HL-60/S4 (cell line): ENCODE data around the gene CRIP1.

ENCODE experiments used
- in situ Hi-C: fragments of 300-500 bp; cut with MboI; formaldehyde crosslinking; loops from 2 replicates; pipeline ENCODE4 v1.14.3; 2022; ENCODE audit warnings: low sequenced_read_pairs

CRIP1 gene

GRCh38 chr14:105480199-105480746, 6.4 kb upstream of the CRIP1 start:
- in situ Hi-C loops = loop anchor here (10.0 kb wide), 1 partner anchor 105 kb away; no protein-coding TSS in a partner anchor

- in situ Hi-C loops = loop anchor here (10.0 kb wide), 1 partner anchor 106 kb away; no protein-coding TSS in a partner anchor
Observed at GRCh38 chr14:105480807-105481801, 5.6 kb upstream of the CRIP1 start.

GRCh38 chr14:105481886-105482457, 4.7 kb upstream of the CRIP1 start:
- in situ Hi-C loops = loop anchor here (10.0 kb wide), 1 partner anchor 107 kb away; no protein-coding TSS in a partner anchor

- in situ Hi-C loops = loop anchor here (10.0 kb wide), 1 partner anchor 108 kb away; no protein-coding TSS in a partner anchor
Observed at GRCh38 chr14:105482486-105483110, 4.1 kb upstream of the CRIP1 start.

- in situ Hi-C loops = loop anchor here (10.0 kb wide), 1 partner anchor 109 kb away; no protein-coding TSS in a partner anchor
Observed at GRCh38 chr14:105483300-105484068, 3.2 kb upstream of the CRIP1 start.

- in situ Hi-C loops = loop anchor here (10.0 kb wide), 1 partner anchor 110 kb away; no protein-coding TSS in a partner anchor
Observed at GRCh38 chr14:105484069-105484996, 2.4 kb upstream of the CRIP1 start.

GRCh38 chr14:105484997-105485393, 1.7 kb upstream of the CRIP1 start:
- in situ Hi-C loops = loop anchor here (10.0 kb wide), 1 partner anchor 110 kb away; no protein-coding TSS in a partner anchor

GRCh38 chr14:105485739-105486162, 935 bp upstream of the CRIP1 start:
- in situ Hi-C loops = loop anchor here (10.0 kb wide), 1 partner anchor 111 kb away; no protein-coding TSS in a partner anchor

GRCh38 chr14:105486974-105487448, 325 bp downstream of the CRIP1 start:
- in situ Hi-C loops = loop anchor here (10.0 kb wide), 1 partner anchor 112 kb away; no protein-coding TSS in a partner anchor

GRCh38 chr14:105487449-105487985, 831 bp downstream of the CRIP1 start:
- in situ Hi-C loops = loop anchor here (10.0 kb wide), 1 partner anchor 113 kb away; no protein-coding TSS in a partner anchor

GRCh38 chr14:105487986-105488777, 1.5 kb downstream of the CRIP1 start:
- in situ Hi-C loops = loop anchor here (10.0 kb wide), 1 partner anchor 113 kb away; no protein-coding TSS in a partner anchor

- in situ Hi-C loops = loop anchor here (10.0 kb wide), 1 partner anchor 114 kb away; no protein-coding TSS in a partner anchor
Observed at GRCh38 chr14:105488781-105489541, 2.3 kb downstream of the CRIP1 start.

GRCh38 chr14:105489542-105490266, 3.0 kb downstream of the CRIP1 start:
- in situ Hi-C loops = loop anchor here (10.0 kb wide), 1 partner anchor 115 kb away; no protein-coding TSS in a partner anchor

- in situ Hi-C loops = no loop called here
Observed at GRCh38 chr14:105490267-105490571, 3.5 kb downstream of the CRIP1 start.

- in situ Hi-C loops = no loop called here
Observed at GRCh38 chr14:105490572-105491365, 4.1 kb downstream of the CRIP1 start, which contains the start of gene TEDC1. Gene TEDC1 (plus strand): TSS chr14:105491246. CDS start chr14:105491376, 130 bp downstream.
